GM06990 (cell line): ENCODE data around the gene TXLNG.

ENCODE experiments used
- DNase-seq: peaks from one replicate; pipeline ENCODE4 v3.0.0-alpha.2; 2011; ENCODE audit not compliant: insufficient read length; ENCODE audit errors: extremely low read depth
- H3K27me3 ChIP-seq: replicated peaks from 2 replicates; pipeline ENCODE4 v1.6.0; 2011; ENCODE audit warnings: low read length; ENCODE audit not compliant: control insufficient read depth, insufficient read depth
- H3K36me3 ChIP-seq: 2 replicates; pipeline ENCODE4 v1.5.1; 2011; ENCODE audit warnings: low read length; ENCODE audit not compliant: control insufficient read depth, insufficient read depth
- H3K4me3 ChIP-seq: replicated peaks from 2 replicates; pipeline ENCODE4 v1.5.1; 2011; ENCODE audit warnings: low read depth, mild to moderate bottlenecking, control low read depth, low read length
- TF ChIP-seq, protein P1 (sequence below): IDR thresholded peaks from 2 replicates; pipeline ENCODE4 v1.5.1; 2011; ENCODE audit warnings: low read length, control low read depth, mild to moderate bottlenecking, inconsistent platforms; ENCODE audit not compliant: insufficient read depth, poor library complexity, severe bottlenecking

The TXLNG gene

GRCh38 chrX:16869393-16870094 is 83.3 kb downstream of the TXLNG start:
- peak overlapping the region; percentile 85 for H3K4me3 ChIP-seq
- no peaks in the 10 kb centered on the region; the same call in 1 of the 2 replicates for H3K27me3 ChIP-seq
- DNase-seq = no peak
- H3K36me3 ChIP-seq = no peaks in the 10 kb centered on the region
- TF ChIP-seq, protein P1, sequence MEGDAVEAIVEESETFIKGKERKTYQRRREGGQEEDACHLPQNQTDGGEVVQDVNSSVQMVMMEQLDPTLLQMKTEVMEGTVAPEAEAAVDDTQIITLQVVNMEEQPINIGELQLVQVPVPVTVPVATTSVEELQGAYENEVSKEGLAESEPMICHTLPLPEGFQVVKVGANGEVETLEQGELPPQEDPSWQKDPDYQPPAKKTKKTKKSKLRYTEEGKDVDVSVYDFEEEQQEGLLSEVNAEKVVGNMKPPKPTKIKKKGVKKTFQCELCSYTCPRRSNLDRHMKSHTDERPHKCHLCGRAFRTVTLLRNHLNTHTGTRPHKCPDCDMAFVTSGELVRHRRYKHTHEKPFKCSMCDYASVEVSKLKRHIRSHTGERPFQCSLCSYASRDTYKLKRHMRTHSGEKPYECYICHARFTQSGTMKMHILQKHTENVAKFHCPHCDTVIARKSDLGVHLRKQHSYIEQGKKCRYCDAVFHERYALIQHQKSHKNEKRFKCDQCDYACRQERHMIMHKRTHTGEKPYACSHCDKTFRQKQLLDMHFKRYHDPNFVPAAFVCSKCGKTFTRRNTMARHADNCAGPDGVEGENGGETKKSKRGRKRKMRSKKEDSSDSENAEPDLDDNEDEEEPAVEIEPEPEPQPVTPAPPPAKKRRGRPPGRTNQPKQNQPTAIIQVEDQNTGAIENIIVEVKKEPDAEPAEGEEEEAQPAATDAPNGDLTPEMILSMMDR = no peak

GRCh38 chrX:16870095-16870861 is 84.0 kb downstream of the TXLNG start, which contains the start of gene RBBP7:
RBBP7 (minus strand) TSS chrX:16870362; CDS start chrX:16870053, 309 bp downstream.
- TF ChIP-seq, protein P1 = no peak
- peak within 1 kb of the TSS; percentile 85 for H3K4me3 ChIP-seq
- DNase-seq = peak; percentile 94
- no peaks in the 10 kb centered on the region; the same call in 1 of the 2 replicates for H3K27me3 ChIP-seq
- H3K36me3 ChIP-seq = no peaks in the 10 kb centered on the region

DNA sequence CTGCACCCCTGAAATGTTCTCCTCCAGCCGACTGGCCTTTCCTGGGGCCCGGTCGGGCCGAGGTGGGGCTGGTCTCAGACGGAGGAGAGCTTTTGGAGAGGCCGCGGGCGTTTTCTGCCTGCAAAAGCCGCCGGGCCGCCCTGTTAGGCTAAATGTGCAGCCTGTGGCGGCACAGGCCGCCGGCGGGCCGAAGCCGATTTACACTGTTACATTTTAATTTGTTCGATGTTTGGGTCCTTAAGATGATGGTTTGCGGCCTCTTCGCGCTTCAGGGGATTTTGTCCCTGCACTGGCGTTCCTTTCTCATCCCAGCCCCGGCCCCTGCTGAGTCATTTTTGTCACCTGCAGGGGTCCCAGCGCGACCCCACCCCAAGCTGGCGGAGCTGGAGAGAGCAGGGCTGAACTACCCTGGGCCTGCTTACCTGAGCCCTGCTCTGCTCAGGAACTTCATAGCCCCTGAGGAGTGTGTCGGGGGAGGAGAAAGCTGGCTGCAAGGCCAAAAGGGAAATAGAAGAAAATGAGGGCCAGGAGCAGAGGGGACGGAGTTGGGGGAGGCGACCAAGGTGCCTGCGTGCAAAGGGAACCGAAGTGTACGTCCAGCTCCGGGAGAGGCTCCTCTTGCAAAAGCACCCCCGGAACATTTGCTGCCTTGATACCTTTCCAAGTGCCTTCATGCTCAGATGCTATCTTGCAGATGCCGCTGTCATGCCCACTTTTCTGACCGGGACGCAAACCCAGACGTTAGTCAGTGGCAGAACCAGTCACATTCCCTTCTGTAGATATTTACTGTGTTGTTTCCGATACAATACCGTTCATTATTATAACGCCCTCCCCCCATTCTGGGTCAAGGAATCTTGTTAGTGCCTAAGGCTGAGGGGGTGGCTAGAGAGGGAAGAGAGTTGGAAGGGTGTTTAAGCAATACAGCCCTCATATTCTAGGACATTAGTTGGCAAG is 84.9 kb downstream of the TXLNG start:
- no peaks in the 10 kb centered on the region; the same call in 1 of the 2 replicates for H3K27me3 ChIP-seq
- no peaks in the 10 kb centered on the region for H3K36me3 ChIP-seq
- TF ChIP-seq, protein P1 = no peak
- DNase-seq = no peak
- H3K4me3 ChIP-seq = peak overlapping the region; percentile 53

GRCh38 chrX:16873106-16873505 is 86.8 kb downstream of the TXLNG start:
- Histone ChIP-seq H3K4me3 (no peak overlapping the region), H3K27me3 (no peaks in the 10 kb centered on the region; the same call in 1 of the 2 replicates), H3K36me3 (no peaks in the 10 kb centered on the region)
- TF ChIP-seq, protein P1 = no peak
- no peak for DNase-seq

DNA sequence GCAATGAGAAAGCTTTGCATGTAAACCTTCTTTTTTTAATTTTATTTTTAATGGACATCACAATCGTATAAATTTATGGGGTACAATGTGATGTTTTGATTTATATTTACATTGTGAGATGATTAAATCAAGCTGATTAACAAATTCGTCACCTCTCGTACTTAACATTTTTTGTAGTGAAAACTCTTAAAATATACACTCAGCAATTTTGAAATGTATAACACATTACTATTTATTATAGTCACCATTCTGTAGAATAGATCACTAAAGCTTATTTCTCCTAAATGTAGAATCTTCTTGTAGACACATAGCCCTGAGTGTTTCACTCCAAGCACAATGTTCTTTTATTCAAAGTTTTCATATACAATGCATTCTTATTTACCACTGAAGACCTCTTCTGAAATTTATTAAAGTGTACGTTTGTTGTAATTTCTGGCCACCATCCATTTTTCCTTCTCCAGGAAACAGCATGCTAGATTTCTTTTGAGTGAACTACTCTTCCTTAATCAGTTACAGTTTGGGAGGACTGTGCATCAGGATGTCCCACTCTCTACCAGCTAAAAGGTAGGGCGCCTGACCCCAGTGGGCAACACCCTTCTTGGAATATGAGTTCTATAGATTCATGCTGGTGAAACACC is 88.3 kb downstream of the TXLNG start:
- Histone ChIP-seq H3K36me3 (no peaks in the 10 kb centered on the region), H3K4me3 (no peak overlapping the region), H3K27me3 (no peaks in the 10 kb centered on the region; the same call in 1 of the 2 replicates)
- no peak for DNase-seq
- TF ChIP-seq, protein P1 = no peak
